IMR-90 (cell line): ENCODE data around the gene RING1. TPM values are rescaled to one million over a fixed set of nuclear protein-coding genes. Genes with fewer than 3 reads are reported as not detected.

Experiments
- ATAC-seq: fragments of 200-7000 bp; cut with Tn5 transposase; 2 replicates; pipeline ENCODE4 v1.9.1; 2020; ENCODE audit warnings: low read depth, mild to moderate bottlenecking, moderate library complexity
- BruUV-seq: library from RNA; stranded (reverse); fragments of 400-500 nt; replicated peaks from 2 replicates; lab custom pipeline; 2021; lab: Mats Ljungman, UMichigan
- CTCF ChIA-PET: fragments of 300-600 bp; formaldehyde crosslinking; extraction: SDS; loops from one replicate; lab custom pipeline; 2021; ENCODE audit warnings: antibody characterized with exemption; lab: Yijun Ruan, JAX
- POLR2A ChIA-PET: fragments of 300-600 bp; sonication (Branson Sonifier 250); formaldehyde crosslinking; loops from one replicate; lab custom pipeline; 2022; ENCODE audit warnings: antibody characterized with exemption; ENCODE audit not compliant: unreplicated experiment; lab: Charles Lee
- DNase-seq: peaks from one replicate; pipeline ENCODE4 v3.0.0; 2013
- H2AFZ ChIP-seq: replicated peaks from 2 replicates; pipeline ENCODE3; 2013; ENCODE audit warnings: low read length, mild to moderate bottlenecking; ENCODE audit not compliant: poor library complexity
- H2AK5ac ChIP-seq: 2 replicates; pipeline ENCODE4 v1.6.1; 2013; ENCODE audit warnings: low read depth, low read length, inconsistent platforms
- H2AK9ac ChIP-seq: replicated peaks from 2 replicates; pipeline ENCODE3; 2013; ENCODE audit warnings: mild to moderate bottlenecking, low read depth, low read length, moderate library complexity; ENCODE audit not compliant: poor library complexity
- H2BK120ac ChIP-seq: 2 replicates; pipeline ENCODE4 v1.6.1; 2013; ENCODE audit warnings: low read depth, low read length, inconsistent platforms
- H2BK15ac ChIP-seq: 3 replicates; pipeline ENCODE4 v1.6.1; 2013; ENCODE audit warnings: low read depth, low read length, inconsistent platforms
- H2BK20ac ChIP-seq: 2 replicates; pipeline ENCODE4 v1.6.1; 2013; ENCODE audit warnings: low read depth, mild to moderate bottlenecking, inconsistent platforms, low read length, moderate library complexity
- H2BK5ac ChIP-seq: 2 replicates; pipeline ENCODE4 v1.6.1; 2013; ENCODE audit warnings: mild to moderate bottlenecking, low read depth, low read length, inconsistent platforms; ENCODE audit not compliant: poor library complexity, severe bottlenecking
- H3K14ac ChIP-seq: replicated peaks from 2 replicates; pipeline ENCODE4 v1.6.1; 2013; ENCODE audit warnings: low read depth, low read length, inconsistent platforms
- H3K18ac ChIP-seq: 2 replicates; pipeline ENCODE4 v1.6.1; 2013; ENCODE audit warnings: low read depth, low read length, control low read depth
- H3K23ac ChIP-seq: 2 replicates; pipeline ENCODE4 v1.6.1; 2013; ENCODE audit warnings: low read depth, low read length, inconsistent platforms
- H3K27ac ChIP-seq: 2 replicates; pipeline ENCODE4 v1.5.1; 2013; ENCODE audit warnings: mild to moderate bottlenecking, control low read depth, low read length; ENCODE audit not compliant: insufficient read depth
- H3K27me3 ChIP-seq: 2 replicates; pipeline ENCODE4 v1.6.1; 2013; ENCODE audit warnings: low read length; ENCODE audit not compliant: control insufficient read depth, insufficient read depth
- H3K36me3 ChIP-seq: 2 replicates; pipeline ENCODE4 v1.6.1; 2013; ENCODE audit warnings: low read length, mixed read lengths; ENCODE audit not compliant: control insufficient read depth, insufficient read depth
- H3K4ac ChIP-seq: 2 replicates; pipeline ENCODE4 v1.6.1; 2013; ENCODE audit warnings: low read depth, low read length, inconsistent platforms
- H3K4me1 ChIP-seq: 2 replicates; pipeline ENCODE4 v1.6.1; 2013; ENCODE audit warnings: low read length, mixed read lengths; ENCODE audit not compliant: control insufficient read depth, insufficient read depth
- H3K4me2 ChIP-seq: 2 replicates; pipeline ENCODE4 v1.6.1; 2013; ENCODE audit warnings: low read depth, mild to moderate bottlenecking, control low read depth, low read length, moderate library complexity
- H3K4me3 ChIP-seq: 2 replicates; pipeline ENCODE4 v1.5.1; 2013; ENCODE audit warnings: low read depth, mild to moderate bottlenecking, control low read depth, low read length, moderate library complexity; ENCODE audit not compliant: insufficient read depth
- H3K56ac ChIP-seq: 2 replicates; pipeline ENCODE4 v1.6.1; 2013; ENCODE audit warnings: low read length, inconsistent platforms; ENCODE audit not compliant: insufficient read depth; ENCODE audit errors: extremely low read depth
- H3K79me1 ChIP-seq, 2 experiments: 2 replicates each; pipeline ENCODE4 v1.6.1; 2013; ENCODE audit warnings: low read length in 2 of 2, inconsistent platforms in 1 of 2, low read depth in 1 of 2
- H3K9ac ChIP-seq: 2 replicates; pipeline ENCODE4 v1.6.1; 2013; ENCODE audit warnings: low read depth, low read length, control low read depth
- H3K9me1 ChIP-seq: 2 replicates; pipeline ENCODE4 v1.6.1; 2013; ENCODE audit warnings: low read length, inconsistent platforms; ENCODE audit not compliant: insufficient read depth
- H3K9me3 ChIP-seq: 2 replicates; pipeline ENCODE4 v1.6.1; 2013; ENCODE audit warnings: low read length; ENCODE audit not compliant: control insufficient read depth, insufficient read depth
- H4K20me1 ChIP-seq: 2 replicates; pipeline ENCODE4 v1.6.1; 2013; ENCODE audit warnings: low read length, inconsistent platforms; ENCODE audit not compliant: insufficient read depth
- H4K5ac ChIP-seq: 2 replicates; pipeline ENCODE4 v1.6.1; 2013; ENCODE audit warnings: mild to moderate bottlenecking, low read depth, low read length, control low read depth
- H4K8ac ChIP-seq, 2 experiments: 2 replicates each; pipeline ENCODE4 v1.6.1; 2013; ENCODE audit warnings: low read depth in 2 of 2, low read length in 2 of 2, control low read depth in 1 of 2, inconsistent platforms in 1 of 2
- H4K91ac ChIP-seq: 2 replicates; pipeline ENCODE4 v1.6.1; 2013; ENCODE audit warnings: low read depth, low read length, inconsistent platforms; ENCODE audit not compliant: insufficient read depth
- CEBPB ChIP-seq: IDR thresholded peaks from 2 replicates; pipeline ENCODE4 v1.6.1; 2012; ENCODE audit warnings: low read depth, low read length, improper control_type of control experiment
- MAFK ChIP-seq: IDR thresholded peaks from 2 replicates; pipeline ENCODE4 v1.6.1; 2012; ENCODE audit warnings: low read depth, low read length, improper control_type of control experiment
- WGBS, 2 experiments: methylation state at CpG; one replicate each; pipeline versions ENCODE4 v1.1.5 to v1.1.7; 2013; ENCODE audit warnings: missing lambda C conversion rate in 2 of 2; ENCODE audit not compliant: insufficient read length in 1 of 2; ENCODE audit errors: extremely low coverage in 2 of 2; 5-methylcytosine and 5-hydroxymethylcytosine counted together
- dilution Hi-C: fragments of 300-500 bp; cut with HindIII; formaldehyde crosslinking; loops from one replicate; pipeline ENCODE4 v1.14.3; 2018; ENCODE audit warnings: low sequenced_read_pairs; ENCODE audit not compliant: unreplicated experiment
- in situ Hi-C: fragments of 300-500 bp; cut with MboI; formaldehyde crosslinking; loops from 3 replicates; pipeline ENCODE4 v1.14.3; 2019; ENCODE audit warnings: low sequenced_read_pairs, inconsistent platforms, mixed read lengths
- intact Hi-C: fragments of 100-400 bp; cut with micrococcal nuclease; formaldehyde crosslinking; loops from 2 replicates; pipeline ENCODE4 v1.10.0; 2022
- polyA plus RNA-seq, 3 experiments: library from polyadenylated mRNA; depleted of rRNA; stranded (reverse); fragments of >200 nt; gene quantifications; 2 replicates each; pipeline ENCODE4 v1.2.3, GENCODE V29; 2012; ENCODE audit warnings: low replicate concordance in 1 of 3
- total RNA-seq: library from RNA; depleted of rRNA; stranded (reverse); fragments of >200 nt; gene quantifications from 2 replicates; pipeline ENCODE4 v1.2.3, GENCODE V29; 2012

The RING1 gene
- total and polyA plus RNA-seq, 2 of the 4 experiments (the other 2 are of a cell fraction), result 14.9 to 40.8 TPM

DNA sequence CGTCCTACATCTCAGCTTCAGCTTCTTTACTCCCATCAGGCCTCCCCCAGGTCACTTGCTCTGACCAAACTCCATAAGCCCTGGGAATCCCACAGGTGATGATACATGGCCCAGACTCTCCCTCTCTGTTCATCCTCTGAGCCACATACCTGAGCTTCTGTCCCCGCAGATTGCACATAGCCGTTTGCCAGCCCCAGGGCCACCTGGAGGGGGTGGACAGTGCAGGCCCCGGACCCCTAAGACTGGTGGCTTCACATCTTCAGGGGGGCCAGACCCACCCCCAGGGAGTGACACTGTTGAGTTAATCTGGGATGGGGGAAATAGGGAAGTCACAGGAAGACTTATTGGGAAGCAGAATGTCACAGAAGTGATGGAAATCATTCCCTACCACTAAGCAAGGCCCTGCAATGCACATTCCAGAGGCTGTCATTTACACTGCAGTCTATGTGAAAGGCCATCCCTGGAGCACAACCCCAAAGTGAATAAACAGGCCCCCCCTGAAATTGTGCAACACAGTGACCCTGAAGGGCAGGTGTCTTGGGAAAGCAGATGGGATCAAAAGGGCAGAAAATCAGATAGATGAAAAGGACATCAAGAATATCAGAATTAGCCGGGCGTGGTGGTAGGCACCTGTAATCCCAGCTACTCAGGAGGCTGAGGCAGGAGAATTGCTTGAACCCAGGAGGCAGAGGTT, 10.0 kb upstream of the RING1 start:
- Histone ChIP-seq H4K91ac (no peak overlapping the region), H3K14ac (no peak overlapping the region), H3K4me2 (no peak overlapping the region), H2BK120ac (no peak overlapping the region), H3K4me1 (peaks cover 10% of the 10 kb centered on the region), H2AFZ (no peak overlapping the region), H3K9ac (no peak overlapping the region), H3K27me3 (no peaks in the 10 kb centered on the region), H3K9me1 (peaks cover 22% of the 10 kb centered on the region), H3K23ac (no peak overlapping the region; the same call in 1 of the 2 replicates), H3K56ac (no peak overlapping the region), H4K20me1 (peaks cover 54% of the 10 kb centered on the region; the same call in 1 of the 2 replicates), H4K5ac (no peak overlapping the region), H3K4ac (no peak overlapping the region), H3K4me3 (no peak overlapping the region), H3K18ac (no peak overlapping the region), H2BK20ac (no peak overlapping the region), H3K9me3 (no peaks in the 10 kb centered on the region), H2BK15ac (no peak overlapping the region), H3K79me1 (peaks cover 18 to 77% of the 10 kb centered on the region in 2 experiments; a peak in 3 of 4 replicates), H4K8ac (no peak overlapping the region), H3K36me3 (peaks cover 48% of the 10 kb centered on the region), H2AK5ac (no peak overlapping the region), H2BK5ac (no peak overlapping the region), H2AK9ac (peak overlapping the region; percentile 47), H3K27ac (no peak overlapping the region)
- TF ChIP-seq CEBPB (no peak), MAFK (no peak)
- BruUV-seq, result no TSS peak
- no peak for ATAC-seq
- ChIA-PET POLR2A (interaction anchor here (0.6 kb wide), 2 partner anchors 14 to 59 kb away, joined by 3 to 5 read pairs; no protein-coding TSS in a partner anchor), CTCF (no interaction called here)
- intact Hi-C loops, result no loop called here
- DNase-seq, result no peak
- no CpG with 5 or more reads among the region's 6 CpGs for WGBS, 2 experiments
- in situ Hi-C loops, result no loop called here
- dilution Hi-C loops, result no loop called here
